ENCODE results near the gene LIAS.

The LIAS gene

GRCh38 chr4:39427520-39428114 is 31.2 kb upstream of the LIAS start:
- no peak for DNase-seq (ENCODE audit: low read depth, low spot score)
- in situ Hi-C loops (cut with HindIII; ENCODE audit: low sequenced_read_pairs) = no loop called here
- TF ChIP-seq CTCF (IDR thresholded peaks at IDR 0.05; ENCODE audit: low read depth, low read length) = no peak
- no peak overlapping the region for H3K4me3 ChIP-seq (ENCODE audit: low read depth, low read length)

- no peak for TF ChIP-seq CTCF (IDR thresholded peaks at IDR 0.05; ENCODE audit: low read depth, low read length)
- H3K4me3 ChIP-seq (ENCODE audit: low read depth, low read length) = no peak overlapping the region
- in situ Hi-C loops (cut with HindIII; ENCODE audit: low sequenced_read_pairs) = no loop called here
- no peak for DNase-seq (ENCODE audit: low read depth, low spot score)
These were observed 29.2 kb upstream of the LIAS start for GRCh38 chr4:39429476-39430334.

- in situ Hi-C loops (cut with HindIII; ENCODE audit: low sequenced_read_pairs) = no loop called here
- no peak for TF ChIP-seq CTCF (IDR thresholded peaks at IDR 0.05; ENCODE audit: low read depth, low read length)
These were observed 24.9 kb upstream of the LIAS start for GRCh38 chr4:39433878-39434492.

GRCh38 chr4:39435659-39436563 is 22.9 kb upstream of the LIAS start:
- in situ Hi-C loops (cut with HindIII; ENCODE audit: low sequenced_read_pairs) = no loop called here
- peak; percentile 27 for TF ChIP-seq CTCF (IDR thresholded peaks at IDR 0.05; ENCODE audit: low read depth, low read length)
- no peak overlapping the region for H3K4me3 ChIP-seq (ENCODE audit: low read depth, low read length)
- no peak for DNase-seq (ENCODE audit: low read depth, low spot score)

More at GRCh38 chr4:39433878-39434492, 24.9 kb upstream of the LIAS start:
- DNase-seq (ENCODE audit: low read depth, low spot score) = no peak
- H3K4me3 ChIP-seq (ENCODE audit: low read depth, low read length) = no peak overlapping the region

- H3K4me3 ChIP-seq (ENCODE audit: low read depth, low read length) = no peak overlapping the region
- DNase-seq (ENCODE audit: low read depth, low spot score) = no peak
- in situ Hi-C loops (cut with HindIII; ENCODE audit: low sequenced_read_pairs) = no loop called here
- TF ChIP-seq CTCF (IDR thresholded peaks at IDR 0.05; ENCODE audit: low read depth, low read length) = no peak
These were observed 17.3 kb upstream of the LIAS start for GRCh38 chr4:39441593-39441992.

GRCh38 chr4:39442998-39443397 is 15.9 kb upstream of the LIAS start:
- in situ Hi-C loops (cut with HindIII; ENCODE audit: low sequenced_read_pairs) = no loop called here
- no peak for TF ChIP-seq CTCF (IDR thresholded peaks at IDR 0.05; ENCODE audit: low read depth, low read length)
- no peak overlapping the region for H3K4me3 ChIP-seq (ENCODE audit: low read depth, low read length)
- no peak for DNase-seq (ENCODE audit: low read depth, low spot score)

Data from astrocyte of the spinal cord (primary cell).